K562 (cell line): Measurements from ENCODE around the gene CEND1. TPM values are rescaled to one million over a fixed set of nuclear protein-coding genes. Genes with fewer than 3 reads are reported as not detected.
A peak's percentile ranks its signal among the peaks of the same experiment; 100 is the strongest.

ENCODE experiments used
- BRF2 ChIP-seq: IDR thresholded peaks from 3 replicates; pipeline ENCODE4 v1.6.1; 2011; ENCODE audit warnings: borderline replicate concordance, mild to moderate bottlenecking; ENCODE audit not compliant: insufficient read length, insufficient read depth
- CBFA2T2 ChIP-seq: fragments of 450-650 bp; conservative IDR thresholded peaks from 2 replicates; pipeline ENCODE4 v1.6.1; 2017; ENCODE audit warnings: mild to moderate bottlenecking
- E2F8 ChIP-seq: fragments of 450-650 bp; IDR thresholded peaks from 2 replicates; pipeline ENCODE4 v1.7.1; 2018; ENCODE audit warnings: mild to moderate bottlenecking, low read depth; ENCODE audit not compliant: partially characterized antibody
- GTF2B ChIP-seq: IDR thresholded peaks from 2 replicates; pipeline ENCODE4 v1.6.1; 2011; ENCODE audit not compliant: insufficient read length; ENCODE audit errors: extremely low read depth
- KLF10 ChIP-seq: fragments of 250-450 bp; sonication (Bioruptor Pico); IDR thresholded peaks from 2 replicates; pipeline ENCODE4 v1.6.1; 2021; ENCODE audit warnings: matching md5 sums
- NFATC3 ChIP-seq: fragments of 450-650 bp; IDR thresholded peaks from 2 replicates; pipeline ENCODE4 v1.6.1; 2017; ENCODE audit warnings: mild to moderate bottlenecking
- NONO ChIP-seq, 2 experiments: fragments of 200-400 bp in 1 of 2; fragments of 450-650 bp in 1 of 2; formaldehyde crosslinking in 1 of 2; IDR thresholded peaks; 2 replicates each; pipeline ENCODE4 v1.6.1; 2017; ENCODE audit warnings: low read depth in 2 of 2, mild to moderate bottlenecking in 2 of 2, moderate library complexity in 2 of 2, low read length in 1 of 2
- OTX1 ChIP-seq: fragments of 450-650 bp; formaldehyde crosslinking; IDR thresholded peaks from 2 replicates; pipeline ENCODE4 v1.4.0; 2022; ENCODE audit warnings: mild to moderate bottlenecking
- POLR2B ChIP-seq: fragments of 450-650 bp; IDR thresholded peaks from 2 replicates; pipeline ENCODE4 v1.6.1; 2018; ENCODE audit warnings: low read depth; ENCODE audit not compliant: partially characterized antibody
- RBM34 ChIP-seq: fragments of 200-400 bp; formaldehyde crosslinking; IDR thresholded peaks from 2 replicates; pipeline ENCODE4 v1.6.1; 2018; ENCODE audit warnings: low read length, borderline replicate concordance; ENCODE audit not compliant: insufficient read depth
- RBM39 ChIP-seq: fragments of 200-400 bp; formaldehyde crosslinking; optimal IDR thresholded peaks from 2 replicates; pipeline ENCODE3; 2018; ENCODE audit warnings: low read depth, low read length
- RFX7 ChIP-seq: fragments of 250-450 bp; sonication (Bioruptor Pico); IDR thresholded peaks from 2 replicates; pipeline ENCODE4 v1.5.1; 2021; ENCODE audit warnings: mild to moderate bottlenecking
- SETDB1 ChIP-seq: IDR thresholded peaks from one replicate; pipeline ENCODE4 v1.6.1; 2012; ENCODE audit warnings: low read length, control low read depth, inconsistent platforms
- SIN3B ChIP-seq: fragments of 450-650 bp; IDR thresholded peaks from 2 replicates; pipeline ENCODE4 v1.6.1; 2017; ENCODE audit warnings: low read depth, mild to moderate bottlenecking, moderate library complexity
- THRA ChIP-seq: fragments of 450-650 bp; IDR thresholded peaks from 2 replicates; pipeline ENCODE4 v1.6.1; 2017; ENCODE audit warnings: mild to moderate bottlenecking, moderate library complexity
- WHSC1 ChIP-seq: IDR thresholded peaks from one replicate; pipeline ENCODE4 v1.6.1; 2012; ENCODE audit warnings: low read length, control low read depth, inconsistent platforms
- XRCC5 ChIP-seq: fragments of 200-400 bp; formaldehyde crosslinking; IDR thresholded peaks from 2 replicates; pipeline ENCODE4 v1.6.1; 2017; ENCODE audit warnings: low read depth, mild to moderate bottlenecking, low read length
- ZBTB1 ChIP-seq: sonication (generic); formaldehyde crosslinking; IDR thresholded peaks from 2 replicates; pipeline ENCODE4 v1.8.1; 2023; ENCODE audit warnings: missing genetic modification reagents, low read depth, mild to moderate bottlenecking, borderline replicate concordance
- ZC3H4 ChIP-seq: sonication (generic); formaldehyde crosslinking; IDR thresholded peaks from 2 replicates; pipeline ENCODE4 v1.9.0; 2021; ENCODE audit warnings: missing genetic modification reagents, borderline replicate concordance
- ZFP30 ChIP-seq: fragments of 250-450 bp; sonication (Bioruptor Pico); IDR thresholded peaks from 2 replicates; pipeline ENCODE4 v1.8.0; 2022; ENCODE audit warnings: moderate library complexity, mild to moderate bottlenecking, inconsistent platforms, borderline replicate concordance
- ZNF551 ChIP-seq: fragments of 250-450 bp; sonication (Bioruptor Pico); IDR thresholded peaks from 2 replicates; pipeline ENCODE4 v1.5.0; 2021; ENCODE audit warnings: mild to moderate bottlenecking, moderate library complexity
- ZNF696 ChIP-seq: fragments of 250-450 bp; sonication (Bioruptor Pico); conservative IDR thresholded peaks from 2 replicates; pipeline ENCODE4 v1.4.0; 2020; ENCODE audit warnings: mild to moderate bottlenecking, moderate library complexity
- ZNF77 ChIP-seq: fragments of 250-450 bp; sonication (Bioruptor Pico); IDR thresholded peaks from 2 replicates; pipeline ENCODE4 v1.5.0; 2020
- polyA plus RNA-seq, 8 experiments: library from polyadenylated mRNA; depleted of rRNA in 4 of 8; stranded (reverse) in 5 of 8; unstranded in 3 of 8; fragments of >200 nt; fragmentation: Nextera tagmentation in 2 of 8; fragmentation: Illumina TruSeq in 1 of 8; extraction: Ambion mirVana in 2 of 8; extraction: Trizol in 1 of 8; gene quantifications; 2 replicates each; pipeline versions ENCODE4 v1.2.1 to v1.2.3, GENCODE V29; 2011 to 2014; ENCODE audit warnings: inconsistent platforms in 1 of 8, missing spikeins in 1 of 8
- total RNA-seq, 7 experiments: library from RNA; depleted of rRNA in 6 of 7; stranded (reverse); fragments of >200 nt in 6 of 7; fragmentation: Illumina TruSeq in 2 of 7; extraction: Trizol in 2 of 7; gene quantifications; 2 replicates each; pipeline versions ENCODE4 v1.2.1 to v1.2.3, GENCODE V29; 2011 to 2021; ENCODE audit warnings: low replicate concordance in 1 of 7

Gene CEND1
- total and polyA plus RNA-seq, 9 of the 15 experiments (the other 6 are each of a cell fraction or from before 2014, with no cell fraction given): 0.13 to 0.18 (median 0.16) TPM; not detected in 6

GRCh38 chr11:765025-765801 lies 24.7 kb downstream of the CEND1 start (continued):
- TF ChIP-seq NONO (IDR thresholded peaks at IDR 0.05; ENCODE audit: low read depth in 2 of 2, low read length in 1 of 2) (peak in 1 of 2 experiments; percentile 67; a peak in 1 of 4 replicates), ZC3H4 (no peak), XRCC5 (no peak), KLF10 (CRISPR knock-in tag) (0 out of 2 replicates have a peak, but pooled peaks have one; percentile 60), RBM39 (no peak), ZNF551 (CRISPR knock-in tag) (peak; percentile 57; the same call in 1 of the 2 replicates), OTX1 (CRISPR knock-in tag) (peak; percentile 87; the same call in 1 of the 2 replicates), E2F8 (peak; percentile 68), SIN3B (no peak), SETDB1 (no peak), RFX7 (CRISPR knock-in tag) (no peak), ZBTB1 (CRISPR knock-in tag) (no peak), ZNF77 (CRISPR knock-in tag) (0 out of 2 replicates have a peak, but pooled peaks have one; percentile 36), CBFA2T2 (no peak), ZNF696 (CRISPR knock-in tag) (peak; percentile 13; the same call in 1 of the 2 replicates), BRF2 (no peak), ZFP30 (CRISPR knock-in tag) (no peak), NFATC3 (no peak), RBM34 (no peak), GTF2B (no peak), POLR2B (peak; percentile 81), THRA (no peak), WHSC1 (no peak)
